Measurements from ENCODE around the gene ABCA1.

ABCA1 gene

GRCh38 chr9:104747565-104748358 is 180.2 kb downstream of the ABCA1 start, which contains the start of gene NIPSNAP3A:
TSS of gene NIPSNAP3A (plus strand) at chr9:104747683. CDS start at chr9:104747793, 110 bp downstream.
- peak; percentile 76 for DNase-seq

GRCh38 chr9:104747245-104747564 is 180.8 kb downstream of the ABCA1 start:
- DNase-seq, result no peak

- DNase-seq, result no peak
Measured at GRCh38 chr9:104746798-104747197, 181.2 kb downstream of the ABCA1 start.

GRCh38 chr9:104746285-104746684 is 181.7 kb downstream of the ABCA1 start:
- DNase-seq, result no peak

GRCh38 chr9:104745852-104746251 is 182.1 kb downstream of the ABCA1 start:
- no peak for DNase-seq

GRCh38 chr9:104743376-104743985 is 184.5 kb downstream of the ABCA1 start:
- peak; percentile 26 for DNase-seq

GRCh38 chr9:104740621-104741020 is 187.3 kb downstream of the ABCA1 start:
- DNase-seq, result no peak

GRCh38 chr9:104738452-104738851 is 189.5 kb downstream of the ABCA1 start:
- DNase-seq, result no peak

All from NCI-H1105 (cell line).